ENCODE data around the gene CCN6.

- TF ChIP-seq CTCF (IDR thresholded peaks at IDR 0.05 in 8 of 11, conservative IDR thresholded peaks at IDR 0.05 in 3 of 11), result no peak
- TF ChIP-seq POLR2AphosphoS5 (IDR thresholded peaks at IDR 0.05), result no peak
- no peak for TF ChIP-seq POLR2A (IDR thresholded peaks at IDR 0.05)
These were observed 12.7 kb downstream of the CCN6 start for GRCh38 chr6:112066606-112067005.

Data from spleen (tissue), 7 donors.